Measurements from ENCODE around the gene ZNF740.

DNA sequence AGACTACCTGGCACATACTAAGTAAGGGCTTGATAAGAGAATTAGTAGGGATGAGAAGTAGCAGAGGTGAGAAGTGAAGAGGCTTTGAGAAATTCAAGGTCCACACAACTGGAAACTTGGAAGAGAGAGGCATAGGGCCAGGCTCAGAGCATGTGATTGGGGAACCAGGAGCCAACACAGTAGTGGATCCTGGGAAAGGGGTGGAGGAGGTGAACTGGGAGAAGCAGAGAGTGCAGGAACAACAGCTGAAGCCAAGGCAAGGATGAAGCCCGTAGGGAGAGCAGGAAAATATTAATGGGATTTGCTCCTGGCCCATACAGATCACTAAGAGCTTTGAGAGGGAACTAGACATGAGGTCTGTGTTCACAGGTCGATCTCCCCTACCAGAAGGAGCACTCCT, 27.9 kb downstream of the ZNF740 start:
- TF ChIP-seq, protein P1, sequence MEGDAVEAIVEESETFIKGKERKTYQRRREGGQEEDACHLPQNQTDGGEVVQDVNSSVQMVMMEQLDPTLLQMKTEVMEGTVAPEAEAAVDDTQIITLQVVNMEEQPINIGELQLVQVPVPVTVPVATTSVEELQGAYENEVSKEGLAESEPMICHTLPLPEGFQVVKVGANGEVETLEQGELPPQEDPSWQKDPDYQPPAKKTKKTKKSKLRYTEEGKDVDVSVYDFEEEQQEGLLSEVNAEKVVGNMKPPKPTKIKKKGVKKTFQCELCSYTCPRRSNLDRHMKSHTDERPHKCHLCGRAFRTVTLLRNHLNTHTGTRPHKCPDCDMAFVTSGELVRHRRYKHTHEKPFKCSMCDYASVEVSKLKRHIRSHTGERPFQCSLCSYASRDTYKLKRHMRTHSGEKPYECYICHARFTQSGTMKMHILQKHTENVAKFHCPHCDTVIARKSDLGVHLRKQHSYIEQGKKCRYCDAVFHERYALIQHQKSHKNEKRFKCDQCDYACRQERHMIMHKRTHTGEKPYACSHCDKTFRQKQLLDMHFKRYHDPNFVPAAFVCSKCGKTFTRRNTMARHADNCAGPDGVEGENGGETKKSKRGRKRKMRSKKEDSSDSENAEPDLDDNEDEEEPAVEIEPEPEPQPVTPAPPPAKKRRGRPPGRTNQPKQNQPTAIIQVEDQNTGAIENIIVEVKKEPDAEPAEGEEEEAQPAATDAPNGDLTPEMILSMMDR (IDR thresholded peaks at IDR 0.05; ENCODE audit: low read length) = no peak
- TF ChIP-seq EZH2 (IDR thresholded peaks at IDR 0.05; ENCODE audit: borderline replicate concordance, low read length) = no peak
